IPS-15b (cell line): ENCODE data around the gene DDB1.

Experiments used
- H3K27me3 ChIP-seq: one replicate; pipeline ENCODE4 v1.6.1; 2013; ENCODE audit warnings: low read length; ENCODE audit not compliant: control insufficient read depth, insufficient read depth
- H3K36me3 ChIP-seq: one replicate; pipeline ENCODE4 v1.6.1; 2013; ENCODE audit warnings: low read length; ENCODE audit not compliant: control insufficient read depth, insufficient read depth
- H3K4me1 ChIP-seq: one replicate; pipeline ENCODE4 v1.6.1; 2013; ENCODE audit warnings: mild to moderate bottlenecking, low read length; ENCODE audit not compliant: control insufficient read depth, insufficient read depth
- H3K4me3 ChIP-seq: one replicate; pipeline ENCODE4 v1.5.1; 2013; ENCODE audit warnings: low read depth, low read length
- H3K9ac ChIP-seq: one replicate; pipeline ENCODE4 v1.6.1; 2013; ENCODE audit warnings: low read depth, mild to moderate bottlenecking, low read length
- H3K9me3 ChIP-seq: one replicate; pipeline ENCODE4 v1.6.1; 2013; ENCODE audit warnings: mild to moderate bottlenecking, low read length; ENCODE audit not compliant: control insufficient read depth, insufficient read depth

The DDB1 gene

GRCh38 chr11:61302550-61302949, 30.4 kb downstream of the DDB1 start:
- Histone ChIP-seq H3K9me3 (no peaks in the 10 kb centered on the region), H3K4me3 (no peak overlapping the region), H3K9ac (no peak overlapping the region), H3K27me3 (no peaks in the 10 kb centered on the region), H3K4me1 (no peaks in the 10 kb centered on the region), H3K36me3 (peaks cover 74% of the 10 kb centered on the region)

- Histone ChIP-seq H3K9ac (no peak overlapping the region), H3K27me3 (no peaks in the 10 kb centered on the region), H3K36me3 (peaks cover 45% of the 10 kb centered on the region), H3K4me3 (no peak overlapping the region), H3K4me1 (peaks cover under 1% of the 10 kb centered on the region), H3K9me3 (no peaks in the 10 kb centered on the region)
Measured at GRCh38 chr11:61298663-61299244, 34.2 kb downstream of the DDB1 start.

- H3K9ac ChIP-seq: no peak overlapping the region
- H3K36me3 ChIP-seq: peaks cover 38% of the 10 kb centered on the region
- peaks cover 5% of the 10 kb centered on the region for H3K27me3 ChIP-seq
- H3K4me1 ChIP-seq: peaks cover 4% of the 10 kb centered on the region
- no peak overlapping the region for H3K4me3 ChIP-seq
- H3K9me3 ChIP-seq: no peaks in the 10 kb centered on the region
Measured at GRCh38 chr11:61297746-61298145, 35.2 kb downstream of the DDB1 start.

- no peaks in the 10 kb centered on the region for H3K9me3 ChIP-seq
- peaks cover 5% of the 10 kb centered on the region for H3K27me3 ChIP-seq
- H3K36me3 ChIP-seq: peaks cover 34% of the 10 kb centered on the region
- no peak overlapping the region for H3K4me3 ChIP-seq
- peaks cover 4% of the 10 kb centered on the region for H3K4me1 ChIP-seq
- no peak overlapping the region for H3K9ac ChIP-seq
Measured at GRCh38 chr11:61297341-61297740, 35.6 kb downstream of the DDB1 start.

- Histone ChIP-seq H3K9ac (peak overlapping the region; percentile 60), H3K27me3 (peaks cover 5% of the 10 kb centered on the region), H3K4me1 (peaks cover 4% of the 10 kb centered on the region), H3K4me3 (peak overlapping the region; percentile 80), H3K9me3 (no peaks in the 10 kb centered on the region), H3K36me3 (peaks cover 16% of the 10 kb centered on the region)
Measured at GRCh38 chr11:61295596-61295926, 37.3 kb downstream of the DDB1 start.

- Histone ChIP-seq H3K4me1 (peaks cover 4% of the 10 kb centered on the region), H3K36me3 (peaks cover 10% of the 10 kb centered on the region), H3K4me3 (peak within 1 kb of the TSS; percentile 80), H3K9me3 (no peaks in the 10 kb centered on the region), H3K9ac (peak within 1 kb of the TSS; percentile 88), H3K27me3 (peaks cover 5% of the 10 kb centered on the region)
Measured at GRCh38 chr11:61294717-61295595, 37.9 kb downstream of the DDB1 start, which contains the start of gene VWCE. TSS of gene VWCE (minus strand) at chr11:61295316. CDS start at chr11:61295037, 279 bp downstream.

GRCh38 chr11:61293867-61294716, 38.8 kb downstream of the DDB1 start:
- Histone ChIP-seq H3K36me3 (peaks cover 5% of the 10 kb centered on the region), H3K9me3 (no peaks in the 10 kb centered on the region), H3K9ac (peak overlapping the region; percentile 88), H3K27me3 (peaks cover 5% of the 10 kb centered on the region), H3K4me3 (peak overlapping the region; percentile 80), H3K4me1 (peaks cover 4% of the 10 kb centered on the region)

GRCh38 chr11:61292356-61292755, 40.5 kb downstream of the DDB1 start:
- Histone ChIP-seq H3K4me1 (peaks cover 4% of the 10 kb centered on the region), H3K9ac (no peak overlapping the region), H3K4me3 (no peak overlapping the region), H3K9me3 (no peaks in the 10 kb centered on the region), H3K36me3 (peaks cover 6% of the 10 kb centered on the region), H3K27me3 (peaks cover 5% of the 10 kb centered on the region)

- Histone ChIP-seq H3K4me1 (peaks cover 4% of the 10 kb centered on the region), H3K4me3 (no peak overlapping the region), H3K9me3 (no peaks in the 10 kb centered on the region), H3K9ac (no peak overlapping the region), H3K36me3 (peaks cover 9% of the 10 kb centered on the region), H3K27me3 (peaks cover 5% of the 10 kb centered on the region)
Measured at GRCh38 chr11:61290905-61291690, 41.8 kb downstream of the DDB1 start.

- Histone ChIP-seq H3K9ac (no peak overlapping the region), H3K4me1 (no peaks in the 10 kb centered on the region), H3K9me3 (no peaks in the 10 kb centered on the region), H3K4me3 (no peak overlapping the region), H3K36me3 (peaks cover 26% of the 10 kb centered on the region), H3K27me3 (peaks cover under 1% of the 10 kb centered on the region)
Measured at GRCh38 chr11:61287338-61287977, 45.4 kb downstream of the DDB1 start.

GRCh38 chr11:61283613-61284012, 49.3 kb downstream of the DDB1 start:
- peaks cover 4% of the 10 kb centered on the region for H3K27me3 ChIP-seq
- H3K4me1 ChIP-seq: no peaks in the 10 kb centered on the region
- H3K36me3 ChIP-seq: peaks cover 29% of the 10 kb centered on the region
- H3K4me3 ChIP-seq: no peak overlapping the region
- H3K9me3 ChIP-seq: no peaks in the 10 kb centered on the region
- H3K9ac ChIP-seq: no peak overlapping the region
